A204.1 (cell line): ENCODE measurements around the gene KRT6B.
"Not testable (repeated sequence)": the region's sequence is repeated elsewhere in the genome, so short reads cannot be mapped to it uniquely, and the experiment has no call there.

ENCODE experiments used
- FAIRE-seq: peaks from 2 replicates; lab custom pipeline; 2012; peaks lifted over from hg19 to GRCh38; lab: Jason Lieb, UNC

The KRT6B gene

DNA sequence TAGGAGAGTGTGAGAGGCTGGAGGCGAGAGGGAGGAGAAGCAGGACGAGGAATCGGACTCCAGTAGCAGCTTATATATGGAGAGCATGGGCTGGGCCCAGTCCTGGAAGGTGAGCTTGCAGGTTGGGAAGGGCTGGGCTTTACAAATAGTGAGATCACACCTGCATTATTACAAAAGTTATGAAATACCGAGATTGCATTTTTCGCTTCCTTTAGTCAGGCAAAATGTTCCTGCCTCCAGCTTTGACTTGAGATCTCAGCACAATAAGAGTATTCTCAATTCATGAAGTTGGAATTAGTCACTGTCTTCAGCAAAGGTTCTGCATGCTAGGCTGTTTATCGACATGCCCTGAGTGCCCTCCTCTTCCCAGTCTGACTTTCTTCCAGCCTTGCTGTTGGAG lies at the start of gene KRT6B:
Gene KRT6B (minus strand): TSS at position 46 of the 400 bp plus-strand sequence. CDS start 68 bp downstream, outside the sequence.
- FAIRE-seq, result no peak

DNA sequence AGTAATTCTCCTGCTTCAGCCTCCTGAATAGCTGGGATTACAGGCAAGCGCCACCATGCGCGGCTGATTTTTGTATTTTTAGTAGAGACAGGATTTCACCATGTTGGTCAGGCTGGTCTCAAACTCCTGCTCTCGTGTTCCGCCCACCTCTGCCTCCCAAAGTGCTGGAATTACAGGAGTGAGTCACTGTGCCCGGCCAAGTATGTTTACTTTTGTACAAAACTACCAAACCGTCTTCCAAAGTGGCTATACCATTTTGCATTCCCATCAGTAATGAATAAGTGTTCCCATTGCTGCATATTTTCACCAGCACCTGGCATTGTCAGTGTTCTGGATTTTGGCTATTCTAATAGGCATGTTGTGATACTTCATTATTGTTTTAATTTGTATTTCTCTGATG lies 49.5 kb upstream of the KRT6B start:
- FAIRE-seq, result no peak

GRCh38 chr12:52500574-52500973 lies 48.6 kb upstream of the KRT6B start:
- not testable (repeated sequence) for FAIRE-seq

DNA sequence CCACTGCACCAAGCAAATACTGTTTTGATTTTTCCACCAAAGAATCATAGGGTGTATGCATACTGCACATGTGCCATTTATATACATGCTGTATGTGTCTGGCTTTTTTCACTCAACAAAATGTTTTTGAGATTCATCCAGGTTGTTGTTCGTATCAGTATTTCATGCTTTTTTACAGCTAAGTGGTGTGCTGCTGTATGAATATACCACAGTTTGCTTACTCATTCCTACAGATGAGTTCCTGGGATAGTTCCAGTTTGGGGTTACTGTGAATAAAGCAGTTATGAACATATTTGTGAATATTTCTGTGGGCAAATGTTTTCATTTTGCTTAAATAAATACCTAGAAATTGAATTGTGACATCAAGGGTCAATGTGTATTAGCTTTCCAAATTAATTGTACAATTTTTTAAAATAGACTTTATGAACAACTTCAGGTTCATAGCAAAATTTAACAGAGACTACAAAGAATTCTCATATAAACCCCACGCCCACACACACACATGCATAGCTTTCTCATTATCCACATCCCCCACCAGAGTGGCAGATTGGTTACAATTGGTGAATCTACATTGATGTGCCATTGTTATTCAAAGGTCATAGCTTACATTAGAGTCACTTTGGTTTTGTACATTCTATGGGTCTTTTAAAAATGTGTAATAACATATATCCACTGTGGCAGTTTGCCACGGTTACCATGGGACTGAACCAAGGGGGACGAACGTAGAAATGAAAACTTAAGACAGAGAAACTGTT lies 48.0 kb upstream of the KRT6B start:
- no peak for FAIRE-seq

- FAIRE-seq, result no peak
Measured at GRCh38 chr12:52498946-52499345, 47.0 kb upstream of the KRT6B start.

GRCh38 chr12:52497975-52498374 lies 46.0 kb upstream of the KRT6B start:
- no peak for FAIRE-seq

DNA sequence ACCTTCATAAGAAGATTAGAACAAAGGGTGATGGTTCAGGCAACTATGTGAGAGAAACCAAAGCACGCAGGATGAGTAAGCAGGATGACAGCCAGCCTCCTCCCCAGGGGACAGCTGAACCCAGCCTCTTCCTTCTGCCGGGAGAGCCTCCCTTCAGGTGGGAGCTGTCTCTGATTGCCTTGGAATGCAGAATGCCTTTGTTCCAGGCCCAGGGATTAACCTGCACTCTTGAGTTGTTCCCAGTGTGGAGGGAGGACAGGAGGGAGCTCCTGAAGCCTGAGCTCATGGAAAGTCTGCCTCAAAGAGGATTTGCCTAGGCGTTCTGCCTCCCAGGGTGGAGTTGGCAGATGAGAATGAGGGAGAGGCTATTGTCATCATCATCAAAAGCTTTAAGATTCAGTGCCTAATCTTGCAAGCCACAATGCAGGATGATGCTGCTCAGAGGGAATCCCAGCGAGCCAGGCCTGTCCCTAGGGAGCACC lies 44.7 kb upstream of the KRT6B start:
- FAIRE-seq, result no peak

DNA sequence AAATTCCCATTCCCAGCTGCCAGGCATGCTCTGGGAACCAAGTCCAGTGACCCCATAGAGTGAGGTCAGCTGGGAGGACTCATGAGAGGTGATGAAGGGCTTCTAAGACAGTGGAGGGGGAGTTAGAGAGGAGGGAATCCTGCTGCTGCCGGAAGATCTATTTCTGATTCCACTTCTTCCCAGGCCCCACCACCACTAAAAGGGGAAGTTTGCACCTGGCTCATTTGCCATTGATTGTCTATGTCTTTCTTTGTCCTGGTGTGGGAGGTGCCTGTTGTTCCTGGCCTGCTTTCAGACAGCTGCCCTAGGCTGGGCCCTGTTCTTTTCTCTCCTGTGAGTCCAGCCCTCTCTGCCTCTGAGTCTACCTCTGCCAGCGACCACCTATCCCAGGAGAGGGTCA lies 44.1 kb upstream of the KRT6B start:
- FAIRE-seq, result no peak

- no peak for FAIRE-seq
Measured at GRCh38 chr12:52495389-52495788, 43.4 kb upstream of the KRT6B start.

DNA sequence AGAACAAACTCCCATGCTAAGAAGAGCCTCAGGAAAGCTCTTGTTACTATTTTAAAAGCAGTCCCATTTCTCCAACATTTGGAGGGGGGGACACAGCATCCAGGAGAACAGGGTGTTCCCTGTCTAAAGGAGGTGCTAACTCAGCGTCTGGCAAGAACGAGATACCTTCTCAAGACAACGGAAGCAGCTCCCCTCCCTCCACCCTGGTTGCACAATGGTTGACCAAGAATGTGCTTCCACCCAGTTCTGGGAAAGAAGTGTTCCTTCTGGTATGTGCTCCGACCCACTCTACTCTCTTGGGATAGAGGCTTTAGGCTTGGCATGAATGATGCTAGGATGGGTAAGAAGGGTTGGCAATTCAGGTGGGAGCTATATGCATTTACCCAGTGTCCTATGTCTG lies 42.6 kb upstream of the KRT6B start:
- FAIRE-seq, result no peak

GRCh38 chr12:52494100-52494499 lies 42.2 kb upstream of the KRT6B start:
- no peak for FAIRE-seq

DNA sequence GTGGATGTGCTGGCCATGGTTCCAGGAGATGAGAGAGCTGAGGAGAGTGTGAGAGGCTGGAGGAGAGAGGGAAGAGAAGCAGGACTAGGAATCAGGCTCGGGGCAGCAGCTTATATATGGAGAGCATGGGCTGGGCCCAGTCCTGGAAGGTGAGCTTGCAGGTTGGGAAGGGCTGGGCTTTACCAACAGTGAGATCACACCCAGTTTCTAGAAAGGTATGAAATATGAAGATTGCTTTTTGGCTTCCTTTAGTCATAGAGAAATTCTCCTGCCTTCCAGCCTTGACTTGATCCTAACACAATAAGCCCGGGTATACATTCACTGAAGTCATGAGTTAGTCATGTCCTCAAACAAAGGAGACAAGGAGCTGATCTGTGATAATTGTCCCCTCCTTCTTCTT lies 41.2 kb upstream of the KRT6B start, which contains the start of gene KRT6A:
Gene KRT6A (minus strand): TSS at position 86 of the 400 bp plus-strand sequence. CDS start 69 bp downstream, at position 17.
- no peak for FAIRE-seq

DNA sequence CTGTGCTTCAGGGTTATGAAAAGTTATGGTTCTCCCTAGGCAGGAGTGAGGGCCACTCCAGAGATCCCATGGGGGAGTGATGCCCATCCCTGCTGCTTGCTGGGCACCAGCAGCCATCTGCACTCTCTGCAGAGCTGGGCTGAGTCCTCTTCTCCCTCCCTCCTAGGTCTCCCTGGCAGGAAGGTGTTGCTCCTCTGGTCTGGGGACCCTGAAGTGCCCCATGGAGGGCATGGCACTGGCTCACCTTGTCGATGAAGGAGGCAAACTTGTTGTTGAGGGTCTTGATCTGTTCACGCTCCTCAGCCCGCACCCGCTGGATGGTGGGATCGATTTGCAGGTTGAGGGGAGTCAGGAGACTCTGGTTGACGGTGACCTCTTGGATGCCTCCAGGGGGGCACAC lies 40.5 kb upstream of the KRT6B start:
- not testable (repeated sequence) for FAIRE-seq

GRCh38 chr12:52491495-52491894 lies 39.5 kb upstream of the KRT6B start:
- FAIRE-seq, result not testable (repeated sequence)

GRCh38 chr12:52488736-52489135 lies 36.8 kb upstream of the KRT6B start:
- FAIRE-seq, result no peak

- FAIRE-seq, result not testable (repeated sequence)
Measured at GRCh38 chr12:52487744-52488443, 35.9 kb upstream of the KRT6B start.

DNA sequence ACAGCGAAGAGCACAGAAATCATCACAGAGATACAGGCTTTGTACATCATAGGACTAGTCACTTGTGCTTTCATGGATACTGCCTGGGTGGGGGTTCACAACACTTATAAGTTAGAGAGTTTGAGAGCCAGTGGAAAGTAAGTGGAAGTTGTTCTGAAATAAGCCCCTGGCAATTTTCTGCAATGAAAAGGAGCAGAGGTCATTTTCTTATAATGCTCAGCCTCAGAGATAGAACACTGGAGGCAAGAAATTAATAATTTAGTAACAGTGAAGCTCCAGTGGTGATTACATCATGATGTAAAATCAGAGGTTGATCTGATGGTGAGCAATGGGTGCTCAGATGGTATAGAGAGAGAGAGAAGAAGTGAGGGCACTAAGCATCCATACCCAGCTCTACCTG lies 35.3 kb upstream of the KRT6B start:
- FAIRE-seq, result no peak

- no peak for FAIRE-seq
Measured at GRCh38 chr12:52486166-52487105, 34.5 kb upstream of the KRT6B start.

- no peak for FAIRE-seq
Measured at GRCh38 chr12:52480073-52480472, 28.1 kb upstream of the KRT6B start.

DNA sequence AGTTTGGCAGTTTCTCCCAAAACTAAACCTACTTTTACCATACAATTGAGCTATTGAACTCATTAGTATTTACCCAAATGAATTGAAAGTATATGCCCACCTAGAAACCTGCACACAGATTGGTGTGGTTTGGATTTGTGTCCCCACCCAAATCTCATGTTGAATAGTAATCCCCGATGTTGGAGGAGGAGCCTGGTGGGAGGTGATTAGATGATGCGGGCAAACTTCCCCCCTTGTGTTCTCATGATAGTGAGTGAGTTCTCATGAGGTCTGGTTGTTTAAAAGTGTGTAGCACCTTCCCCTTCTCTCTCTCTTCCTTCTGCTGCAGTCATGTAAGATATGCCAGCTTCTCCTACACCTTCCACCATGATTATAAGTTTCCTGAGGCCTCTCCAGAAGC lies 25.7 kb upstream of the KRT6B start:
- no peak for FAIRE-seq

- FAIRE-seq, result no peak
Measured at GRCh38 chr12:52474212-52474611, 22.3 kb upstream of the KRT6B start.

DNA sequence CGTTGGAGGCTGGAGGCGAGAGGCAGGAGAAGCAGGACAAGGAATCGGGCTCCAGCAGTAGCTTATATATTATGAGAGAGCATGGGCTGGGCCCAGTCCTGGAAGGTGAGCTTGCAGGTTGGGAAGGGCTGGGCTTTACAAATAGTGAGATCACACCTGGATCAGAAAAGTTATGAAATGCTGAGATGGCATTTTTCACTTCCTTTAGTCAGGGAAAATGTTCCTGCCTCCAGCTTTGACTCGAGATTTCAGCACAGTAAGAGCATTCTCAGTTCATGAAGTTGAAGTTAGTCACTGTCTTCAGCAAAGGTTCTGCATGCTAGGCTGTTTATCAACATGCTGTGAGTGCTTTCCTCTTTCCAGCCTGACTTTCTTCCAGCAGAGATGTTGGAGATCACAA lies 21.8 kb upstream of the KRT6B start, which contains the start of gene KRT6C:
Gene KRT6C (minus strand): TSS at position 38 of the 400 bp plus-strand sequence. CDS start 68 bp downstream, outside the sequence.
- FAIRE-seq, result no peak
